Prostate gland (tissue), 2 donors: Measurements from ENCODE around the gene OR10H3. TPM values are rescaled to one million over a fixed set of nuclear protein-coding genes. Genes with fewer than 3 reads are reported as not detected.
A peak's percentile ranks its signal among the peaks of the same experiment; 100 is the strongest.
"Not testable (repeated sequence)": the region's sequence is repeated elsewhere in the genome, so short reads cannot be mapped to it uniquely, and the experiment has no call there.

ENCODE experiments used
- DNase-seq: peaks from one replicate; pipeline ENCODE4 v3.0.0-alpha.2; 2019; ENCODE audit warnings: low spot score
- H3K27ac ChIP-seq, 2 donors: fragments of 200-600 bp; sonication (generic); 2 replicates each; pipeline ENCODE4 v1.5.1; 2017 to 2019
- H3K27me3 ChIP-seq: fragments of 200-600 bp; sonication (generic); replicated peaks from 2 replicates; pipeline ENCODE4 v1.5.1; 2019; ENCODE audit not compliant: insufficient read depth
- H3K36me3 ChIP-seq, 2 donors: fragments of 200-600 bp; sonication (generic); 1 replicate in 1 of 2; 2 replicates in 1 of 2; pipeline versions ENCODE4 v1.5.1 to v1.8.1; 2017 to 2019
- H3K4me1 ChIP-seq: fragments of 200-600 bp; sonication (generic); replicated peaks from 2 replicates; pipeline ENCODE4 v1.5.1; 2019
- H3K4me3 ChIP-seq, 2 donors: fragments of 200-600 bp; sonication (generic); 2 replicates each; pipeline ENCODE4 v1.5.1; 2017 to 2019
- H3K9me3 ChIP-seq: fragments of 200-600 bp; sonication (generic); 2 replicates; pipeline ENCODE4 v1.5.1; 2017
- CTCF ChIP-seq, 4 experiments: fragments of 200-600 bp in 2 of 4; fragments of 450-650 bp in 2 of 4; sonication (generic) in 2 of 4; IDR thresholded peaks; 1 replicate in 3 of 4; 2 replicates in 1 of 4; pipeline ENCODE4 v1.5.1; 2016 to 2019; ENCODE audit warnings: antibody characterized with exemption in 4 of 4, mild to moderate bottlenecking in 2 of 4, moderate library complexity in 2 of 4
- POLR2A ChIP-seq: fragments of 450-650 bp; IDR thresholded peaks from one replicate; pipeline ENCODE4 v1.6.1; 2016; ENCODE audit warnings: antibody characterized with exemption, mild to moderate bottlenecking
- POLR2AphosphoS5 ChIP-seq: sonication (generic); formaldehyde crosslinking; IDR thresholded peaks from one replicate; pipeline ENCODE4 v1.6.1; 2017; ENCODE audit warnings: antibody characterized with exemption
- WGBS: methylation state at CpG from one replicate; pipeline ENCODE4 v1.1.5; 2018; 5-methylcytosine and 5-hydroxymethylcytosine counted together
- intact Hi-C: fragments of 100-400 bp; cut with DNase I; formaldehyde crosslinking; loops from one replicate; pipeline ENCODE4 v1.14.2; 2022
- total RNA-seq, 2 donors: library from RNA; depleted of rRNA; stranded (reverse); fragments of >200 nt; gene quantifications; one replicate each; pipeline ENCODE4 v1.1.0, GENCODE V29; 2016

Gene OR10H3
- total RNA-seq, 2 donors from 2014 or later = not detected

- intact Hi-C loops = no loop called here
- H3K27me3 ChIP-seq = no peaks in the 10 kb centered on the region
- no peaks in the 10 kb centered on the region for H3K36me3 ChIP-seq
- no peak overlapping the region for H3K27ac ChIP-seq
- H3K4me3 ChIP-seq = no peak overlapping the region
- no peaks in the 10 kb centered on the region for H3K9me3 ChIP-seq
- no peak for DNase-seq
- no peaks in the 10 kb centered on the region for H3K4me1 ChIP-seq
- TF ChIP-seq POLR2A (no peak), CTCF (IDR thresholded peaks at IDR 0.05) (no peak), POLR2AphosphoS5 (no peak)
- 41% methylated on average over 2 of the region's 2 CpGs for WGBS
Measured at GRCh38 chr19:15758379-15758778, 20.6 kb downstream of the OR10H3 start.

- Histone ChIP-seq H3K36me3 (no peaks in the 10 kb centered on the region), H3K4me1 (no peaks in the 10 kb centered on the region), H3K27ac (no peak overlapping the region), H3K9me3 (no peaks in the 10 kb centered on the region), H3K4me3 (no peak overlapping the region), H3K27me3 (no peaks in the 10 kb centered on the region)
- no peak for TF ChIP-seq POLR2AphosphoS5
- no peak for TF ChIP-seq POLR2A
- peak in 1 of 4 experiments; percentile 23 for TF ChIP-seq CTCF (IDR thresholded peaks at IDR 0.05)
- intact Hi-C loops = no loop called here
- 31% methylated on average over 28 of the region's 28 CpGs for WGBS
- no peak for DNase-seq
Measured at GRCh38 chr19:15759962-15760565, 22.3 kb downstream of the OR10H3 start.

- 42% methylated on average over 6 of the region's 6 CpGs for WGBS
- intact Hi-C loops = no loop called here
- H3K36me3 ChIP-seq = no peaks in the 10 kb centered on the region
Measured at GRCh38 chr19:15769586-15769985, 31.8 kb downstream of the OR10H3 start.

GRCh38 chr19:15774159-15774558 lies 36.4 kb downstream of the OR10H3 start:
- DNase-seq, H3K27me3 ChIP-seq, H3K9me3 ChIP-seq, H3K27ac ChIP-seq, H3K36me3 ChIP-seq, H3K4me3 ChIP-seq, intact Hi-C loops, H3K4me1 ChIP-seq: not testable (repeated sequence)
- WGBS = 79% methylated on average over 3 of the region's 3 CpGs

More at GRCh38 chr19:15769586-15769985, 31.8 kb downstream of the OR10H3 start:
- Histone ChIP-seq H3K27me3 (no peaks in the 10 kb centered on the region), H3K4me3 (no peak overlapping the region), H3K27ac (no peak overlapping the region), H3K4me1 (no peaks in the 10 kb centered on the region), H3K9me3 (no peaks in the 10 kb centered on the region)
- TF ChIP-seq POLR2A (no peak), CTCF (IDR thresholded peaks at IDR 0.05) (no peak), POLR2AphosphoS5 (no peak)
- DNase-seq = no peak

- 53% methylated on average over 2 of the region's 2 CpGs for WGBS
- H3K9me3 ChIP-seq = no peaks in the 10 kb centered on the region
- intact Hi-C loops = no loop called here
Measured at GRCh38 chr19:15775249-15775648, 37.5 kb downstream of the OR10H3 start.

More at GRCh38 chr19:15775249-15775648, 37.5 kb downstream of the OR10H3 start:
- Histone ChIP-seq H3K27ac (no peak overlapping the region), H3K4me3 (no peak overlapping the region), H3K36me3 (no peaks in the 10 kb centered on the region), H3K27me3 (no peaks in the 10 kb centered on the region), H3K4me1 (no peaks in the 10 kb centered on the region)
- TF ChIP-seq POLR2AphosphoS5 (no peak), POLR2A (no peak), CTCF (IDR thresholded peaks at IDR 0.05) (no peak)
- no peak for DNase-seq
